IPS-NIHi7 (cell line): ENCODE results near the gene ZNF735.
"Not testable (repeated sequence)": the region's sequence is repeated elsewhere in the genome, so short reads cannot be mapped to it uniquely, and the experiment has no call there.

ENCODE experiments used
- DNase-seq: peaks from one replicate; pipeline ENCODE4 v3.0.0; 2012; ENCODE audit warnings: mixed read lengths; ENCODE audit errors: extremely low spot score

ZNF735 gene

GRCh38 chr7:64206903-64207302 lies at the start of gene ZNF735:
Gene ZNF735, plus strand, starts transcription at chr7:64207203. Its CDS starts 0 bp downstream, at chr7:64207203.
- DNase-seq, result no peak

- not testable (repeated sequence) for DNase-seq
These were observed 36.0 kb upstream of the ZNF735 start for GRCh38 chr7:64170974-64171373.

- no peak for DNase-seq
These were observed 32.7 kb upstream of the ZNF735 start for GRCh38 chr7:64174328-64174727.

DNA sequence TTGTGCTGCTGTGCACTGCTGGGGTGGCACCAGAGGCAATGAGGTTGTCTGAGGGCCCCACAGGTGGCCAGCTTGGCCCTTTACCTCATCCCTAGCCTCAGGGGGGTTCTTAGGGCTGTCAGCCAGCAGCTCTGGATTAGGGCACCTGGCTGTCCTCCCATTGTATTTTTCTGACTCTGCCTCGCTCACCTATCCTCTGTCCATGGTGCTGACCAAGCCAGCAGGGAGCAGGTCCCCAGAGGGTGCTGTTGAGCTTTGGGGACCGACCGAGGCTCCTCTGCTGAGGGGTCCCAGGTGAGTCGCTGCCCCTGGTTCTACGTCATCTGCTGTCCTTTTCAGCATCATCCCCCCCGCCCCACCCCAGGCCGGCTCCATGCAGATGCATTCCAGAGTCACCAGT lies 32.1 kb upstream of the ZNF735 start:
- no peak for DNase-seq

DNA sequence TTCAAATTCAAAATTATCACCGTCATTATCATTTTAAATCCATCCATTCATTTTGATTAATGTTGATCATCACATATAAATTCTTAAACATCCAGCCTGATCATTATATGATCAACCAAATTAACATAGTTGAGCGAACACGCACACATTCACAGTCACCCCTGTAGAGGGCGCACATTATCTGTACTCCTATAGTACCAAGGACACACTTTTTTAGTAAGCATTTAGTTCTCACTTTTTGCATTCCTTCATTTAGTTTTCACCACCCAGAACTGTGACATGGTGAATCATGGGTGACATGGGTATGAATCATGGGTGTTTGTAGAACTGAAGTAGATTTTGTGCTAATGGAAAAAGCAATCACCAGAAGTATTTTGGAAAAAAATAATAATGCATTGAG lies 26.0 kb upstream of the ZNF735 start:
- no peak for DNase-seq

GRCh38 chr7:64181586-64181985 lies 25.4 kb upstream of the ZNF735 start:
- no peak for DNase-seq

- no peak for DNase-seq
These were observed 24.8 kb upstream of the ZNF735 start for GRCh38 chr7:64182036-64182790.

DNA sequence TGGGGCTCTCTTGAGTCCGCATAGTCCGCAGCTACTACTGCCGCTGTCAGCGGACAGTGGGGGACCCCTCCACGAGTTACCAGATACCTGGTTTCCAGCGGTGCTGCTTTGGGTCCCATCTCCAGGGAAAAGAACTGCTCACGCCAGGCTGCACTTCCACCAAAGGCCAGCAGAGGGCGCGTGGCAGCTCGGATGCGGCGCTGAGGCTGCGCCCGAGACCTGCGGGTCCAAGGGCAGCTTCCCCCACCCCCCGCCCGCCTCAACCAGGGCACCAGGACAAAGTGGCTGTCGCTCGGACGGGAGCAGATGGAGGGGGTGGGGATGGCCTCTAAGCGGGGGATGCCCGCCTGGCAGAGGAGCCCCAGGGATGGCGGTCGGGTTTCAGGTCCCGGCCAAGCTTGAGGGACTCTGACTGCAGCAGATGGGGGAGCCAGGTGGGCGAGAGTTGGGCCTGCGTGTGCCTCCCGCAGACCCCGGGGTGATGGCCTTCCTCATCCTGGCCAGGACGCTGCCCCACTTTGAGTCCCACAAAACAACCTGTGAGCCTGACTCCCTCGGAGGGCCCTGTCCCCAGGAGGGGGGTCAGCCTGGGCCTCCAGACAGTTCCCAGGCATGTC lies 23.8 kb upstream of the ZNF735 start:
- DNase-seq, result no peak

- no peak for DNase-seq
These were observed 23.1 kb upstream of the ZNF735 start for GRCh38 chr7:64183827-64184372.

DNA sequence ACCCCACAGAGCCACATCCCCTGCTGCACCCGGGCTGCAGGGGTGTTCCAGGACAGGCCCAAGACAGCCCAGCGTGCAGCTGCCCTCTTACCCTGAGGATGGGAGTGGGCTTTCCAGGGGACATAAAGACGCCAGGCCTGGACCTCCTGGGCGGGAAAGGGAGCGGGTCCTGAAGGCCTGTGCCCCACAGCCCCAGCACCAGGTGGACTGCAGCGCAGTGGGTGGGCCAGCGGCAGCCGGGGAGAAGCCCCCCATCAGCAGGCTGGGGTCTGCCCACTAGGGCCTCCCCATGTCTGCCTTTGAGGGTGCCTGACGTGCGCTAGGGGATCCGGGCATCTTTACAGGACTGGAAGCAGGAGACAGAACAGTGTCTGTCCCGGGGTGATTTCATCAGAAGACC lies 22.6 kb upstream of the ZNF735 start:
- DNase-seq, result no peak

- DNase-seq, result no peak
These were observed 19.6 kb upstream of the ZNF735 start for GRCh38 chr7:64187408-64187807.

DNA sequence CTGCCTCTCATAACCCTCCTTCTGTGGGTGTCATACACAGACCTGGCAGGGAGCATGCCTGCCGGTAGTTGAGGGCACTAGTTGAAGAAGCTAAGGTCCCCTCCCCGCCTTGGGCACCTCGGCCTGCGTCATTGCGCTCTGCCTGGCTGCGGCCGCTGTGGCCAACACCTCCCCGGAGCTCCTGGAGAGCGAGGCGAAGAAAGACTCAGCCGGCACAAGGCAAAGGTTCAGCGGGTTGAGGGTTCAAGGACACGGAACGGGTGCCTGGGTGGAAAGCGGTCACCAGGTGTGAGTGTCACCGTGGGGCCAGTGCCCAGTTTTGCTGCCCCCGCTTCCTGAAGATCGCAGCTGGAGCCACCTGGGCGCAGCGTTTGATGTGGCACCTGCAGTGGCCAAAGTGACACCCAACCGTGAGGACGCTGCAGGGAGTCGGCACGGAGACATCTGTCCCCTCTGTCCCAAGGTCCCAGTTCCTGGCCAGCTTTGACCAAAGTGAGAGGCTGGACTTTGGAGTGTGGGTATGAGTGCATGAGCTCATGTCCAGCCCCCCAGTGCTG lies 14.8 kb upstream of the ZNF735 start:
- DNase-seq, result no peak

- DNase-seq, result no peak
These were observed 14.2 kb upstream of the ZNF735 start for GRCh38 chr7:64192775-64193174.

DNA sequence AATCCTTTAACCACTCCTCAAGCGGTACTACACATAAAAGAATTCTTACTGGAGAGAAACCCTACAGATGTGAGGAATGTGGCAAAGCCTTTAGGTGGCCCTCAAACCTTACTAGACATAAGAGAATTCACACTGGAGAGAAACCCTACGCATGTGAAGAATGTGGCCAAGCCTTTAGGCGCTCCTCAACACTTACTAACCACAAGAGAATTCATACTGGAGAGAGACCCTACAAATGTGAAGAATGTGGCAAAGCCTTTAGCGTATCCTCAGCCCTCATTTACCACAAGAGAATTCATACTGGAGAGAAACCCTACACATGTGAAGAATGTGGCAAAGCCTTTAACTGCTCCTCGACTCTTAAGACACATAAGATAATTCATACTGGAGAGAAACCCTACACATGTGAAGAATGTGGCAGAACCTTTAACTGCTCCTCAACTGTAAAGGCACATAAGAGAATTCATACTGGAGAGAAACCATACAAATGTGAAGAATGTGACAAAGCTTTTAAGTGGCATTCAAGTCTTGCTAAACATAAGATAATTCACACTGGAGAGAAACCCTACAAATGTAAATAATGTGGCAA lies 12.8 kb downstream of the ZNF735 start:
- DNase-seq, result not testable (repeated sequence)

DNA sequence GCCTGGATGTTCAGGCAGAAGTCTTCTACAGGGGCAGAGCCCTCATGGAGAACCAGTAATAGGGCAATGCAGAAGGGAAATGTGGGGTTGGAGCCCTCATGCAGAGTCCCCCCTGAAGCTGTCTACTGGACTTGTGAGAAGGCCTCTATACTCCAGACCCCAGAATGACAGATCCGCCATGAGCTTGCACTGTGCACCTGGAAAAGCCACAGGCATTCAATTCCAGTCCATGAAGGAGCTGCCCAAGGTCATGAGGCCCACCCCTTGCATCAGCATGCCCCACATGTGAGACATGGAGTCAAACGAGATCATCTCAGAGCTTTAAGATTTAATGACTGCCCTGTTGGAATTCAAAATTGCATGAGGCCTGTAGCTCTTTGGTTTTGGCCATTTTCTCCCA lies 16.4 kb downstream of the ZNF735 start:
- no peak for DNase-seq

DNA sequence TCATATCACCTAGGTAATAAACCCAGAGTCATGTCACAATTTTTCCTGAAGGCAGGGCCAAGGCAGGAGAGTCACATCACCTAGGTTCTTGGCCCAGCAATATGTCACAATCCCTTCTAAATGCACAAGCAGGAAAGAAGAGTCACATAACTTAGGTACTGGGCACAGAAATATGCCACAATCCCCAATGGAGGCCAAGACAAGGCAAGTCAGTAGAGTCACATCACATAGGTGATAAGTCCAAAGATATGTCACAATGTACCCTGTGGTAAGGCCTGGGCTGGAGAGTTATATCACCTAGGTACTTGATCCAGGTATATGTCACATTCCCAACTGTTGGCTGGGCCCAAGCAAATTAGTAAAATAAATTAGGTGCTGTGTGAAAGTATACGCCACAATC lies 21.2 kb downstream of the ZNF735 start, which contains the start of gene ZNF679:
Gene ZNF679, plus strand, starts transcription at position 301 of the 400 bp plus-strand sequence. CDS start 20,644 bp downstream, outside the sequence.
- DNase-seq, result not testable (repeated sequence)

DNA sequence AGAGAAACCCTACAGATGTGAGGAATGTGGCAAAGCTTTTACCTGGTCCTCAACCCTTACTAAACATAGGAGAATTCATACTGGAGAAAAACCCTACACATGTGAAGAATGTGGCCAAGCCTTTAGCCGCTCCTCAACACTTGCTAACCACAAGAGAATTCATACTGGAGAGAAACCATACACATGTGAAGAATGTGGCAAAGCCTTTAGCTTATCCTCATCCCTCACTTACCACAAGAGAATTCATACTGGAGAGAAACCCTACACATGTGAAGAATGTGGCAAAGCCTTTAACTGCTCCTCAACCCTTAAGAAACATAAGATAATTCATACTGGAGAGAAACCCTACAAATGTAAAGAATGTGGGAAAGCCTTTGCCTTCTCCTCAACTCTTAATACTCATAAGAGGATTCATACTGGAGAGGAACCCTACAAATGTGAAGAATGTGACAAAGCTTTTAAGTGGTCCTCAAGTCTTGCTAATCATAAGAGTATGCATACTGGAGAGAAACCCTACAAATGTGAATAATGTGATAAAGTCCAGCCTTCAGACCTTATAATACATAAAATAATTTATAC lies 59.4 kb downstream of the ZNF735 start:
- no peak for DNase-seq
